Loucy (cell line): Measurements from ENCODE around the gene MRPL21.

ENCODE experiments used
- H2AFZ ChIP-seq: fragments of 200-600 bp; sonication (generic); 2 replicates; pipeline ENCODE4 v1.6.0; 2016; ENCODE audit warnings: antibody characterized with exemption, mild to moderate bottlenecking, low read length, moderate library complexity
- H3F3A ChIP-seq: fragments of 200-600 bp; 2 replicates; pipeline ENCODE4 v1.6.0; 2016; ENCODE audit warnings: antibody characterized with exemption, low read depth, mild to moderate bottlenecking
- H3K27me3 ChIP-seq: fragments of 200-600 bp; sonication (generic); 2 replicates; pipeline ENCODE4 v1.6.1; 2014; ENCODE audit warnings: low read length, mild to moderate bottlenecking; ENCODE audit not compliant: insufficient read depth, poor library complexity, severe bottlenecking
- H3K36me3 ChIP-seq: fragments of 200-600 bp; sonication (generic); 2 replicates; pipeline ENCODE4 v1.6.1; 2016; ENCODE audit warnings: low read length; ENCODE audit not compliant: insufficient read depth
- H3K4me1 ChIP-seq: fragments of 200-600 bp; sonication (generic); 2 replicates; pipeline ENCODE4 v1.5.1; 2014; ENCODE audit warnings: low read length, mild to moderate bottlenecking; ENCODE audit not compliant: insufficient read depth, poor library complexity, severe bottlenecking
- H3K4me2 ChIP-seq: fragments of 200-600 bp; sonication (generic); 2 replicates; pipeline ENCODE4 v1.6.0; 2014; ENCODE audit warnings: antibody characterized with exemption, low read length, low read depth, mild to moderate bottlenecking; ENCODE audit not compliant: poor library complexity, severe bottlenecking
- H3K4me3 ChIP-seq: fragments of 200-600 bp; sonication (generic); 2 replicates; pipeline ENCODE4 v1.5.1; 2014; ENCODE audit warnings: low read length, mild to moderate bottlenecking, mixed read lengths; ENCODE audit not compliant: poor library complexity, severe bottlenecking
- H3K79me2 ChIP-seq: fragments of 200-600 bp; sonication (generic); 2 replicates; pipeline ENCODE4 v1.6.1; 2014; ENCODE audit warnings: low read length; ENCODE audit not compliant: insufficient read depth
- H3K9ac ChIP-seq: fragments of 200-600 bp; sonication (generic); 2 replicates; pipeline ENCODE4 v1.6.0; 2014; ENCODE audit warnings: mild to moderate bottlenecking, low read depth, low read length, moderate library complexity; ENCODE audit not compliant: poor library complexity, severe bottlenecking
- H3K9me2 ChIP-seq: fragments of 200-600 bp; sonication (generic); replicated peaks from 2 replicates; pipeline ENCODE4 v1.6.1; 2016; ENCODE audit warnings: low read depth, low read length, mixed read lengths
- H3K9me3 ChIP-seq: fragments of 200-600 bp; sonication (generic); 2 replicates; pipeline ENCODE4 v1.6.1; 2014; ENCODE audit warnings: mild to moderate bottlenecking, antibody characterized with exemption, low read length, low read depth; ENCODE audit not compliant: insufficient read depth
- H4K20me1 ChIP-seq: fragments of 200-600 bp; sonication (generic); 2 replicates; pipeline ENCODE4 v1.6.0; 2014; ENCODE audit warnings: antibody characterized with exemption, low read length, mild to moderate bottlenecking; ENCODE audit not compliant: insufficient read depth, poor library complexity, severe bottlenecking
- EZH2phosphoT487 ChIP-seq: fragments of 200-600 bp; IDR thresholded peaks from 2 replicates; pipeline ENCODE4 v1.6.1; 2018; ENCODE audit warnings: antibody characterized with exemption, mild to moderate bottlenecking, moderate library complexity, borderline replicate concordance
- TF ChIP-seq, protein P1 (sequence below): fragments of 200-600 bp; sonication (generic); conservative IDR thresholded peaks from 2 replicates; pipeline ENCODE4 v1.5.1; 2014; ENCODE audit warnings: mild to moderate bottlenecking, antibody characterized with exemption, low read length

MRPL21 gene

DNA sequence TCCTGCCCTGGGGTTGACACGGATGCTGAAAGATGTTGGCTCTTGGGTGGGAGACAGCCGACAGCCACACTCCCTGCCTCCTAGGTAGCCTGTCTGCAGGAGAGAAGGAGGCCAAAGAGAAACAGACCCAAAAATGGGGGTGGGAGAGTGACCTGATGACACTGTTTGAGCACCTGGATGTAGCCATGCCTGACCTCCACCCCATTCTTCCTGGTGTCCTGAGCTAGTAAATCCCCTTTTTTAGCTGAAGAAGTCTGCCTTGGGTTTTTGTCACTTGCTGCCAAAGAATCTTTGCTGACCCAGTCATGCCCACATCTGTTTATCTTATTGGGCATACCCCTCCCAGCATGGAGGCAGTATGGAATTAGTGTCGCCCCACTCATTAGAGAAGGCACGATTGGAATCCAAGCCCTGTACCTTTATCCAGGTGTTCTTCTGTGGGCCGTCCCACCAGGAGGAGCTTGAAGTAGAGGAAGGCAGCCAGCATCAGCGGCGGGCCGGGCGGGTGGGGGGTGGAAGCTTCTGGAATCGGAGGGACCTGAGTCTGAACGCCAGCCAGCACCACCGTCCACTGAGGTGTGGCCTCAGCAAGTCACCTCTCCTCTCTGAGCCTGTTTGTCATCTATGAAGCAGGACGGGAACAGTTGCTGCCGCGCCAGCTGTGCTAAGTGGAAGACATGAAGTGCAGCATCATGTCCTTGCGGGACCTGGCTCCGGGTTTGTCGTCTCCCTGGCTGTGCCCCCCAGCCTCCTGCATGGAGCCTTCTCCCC is 37.9 kb upstream of the MRPL21 start:
- Histone ChIP-seq H3K4me3 (no peak overlapping the region), H2AFZ (no peak overlapping the region), H3K4me2 (no peak overlapping the region), H4K20me1 (no peaks in the 10 kb centered on the region), H3K36me3 (peaks cover 10% of the 10 kb centered on the region; the same call in 1 of the 2 replicates), H3K9me3 (no peaks in the 10 kb centered on the region), H3K4me1 (no peaks in the 10 kb centered on the region), H3K27me3 (no peaks in the 10 kb centered on the region), H3K9me2 (no peaks in the 10 kb centered on the region), H3K9ac (no peak overlapping the region), H3F3A (no peaks in the 10 kb centered on the region), H3K79me2 (no peaks in the 10 kb centered on the region)
- TF ChIP-seq, protein P1, sequence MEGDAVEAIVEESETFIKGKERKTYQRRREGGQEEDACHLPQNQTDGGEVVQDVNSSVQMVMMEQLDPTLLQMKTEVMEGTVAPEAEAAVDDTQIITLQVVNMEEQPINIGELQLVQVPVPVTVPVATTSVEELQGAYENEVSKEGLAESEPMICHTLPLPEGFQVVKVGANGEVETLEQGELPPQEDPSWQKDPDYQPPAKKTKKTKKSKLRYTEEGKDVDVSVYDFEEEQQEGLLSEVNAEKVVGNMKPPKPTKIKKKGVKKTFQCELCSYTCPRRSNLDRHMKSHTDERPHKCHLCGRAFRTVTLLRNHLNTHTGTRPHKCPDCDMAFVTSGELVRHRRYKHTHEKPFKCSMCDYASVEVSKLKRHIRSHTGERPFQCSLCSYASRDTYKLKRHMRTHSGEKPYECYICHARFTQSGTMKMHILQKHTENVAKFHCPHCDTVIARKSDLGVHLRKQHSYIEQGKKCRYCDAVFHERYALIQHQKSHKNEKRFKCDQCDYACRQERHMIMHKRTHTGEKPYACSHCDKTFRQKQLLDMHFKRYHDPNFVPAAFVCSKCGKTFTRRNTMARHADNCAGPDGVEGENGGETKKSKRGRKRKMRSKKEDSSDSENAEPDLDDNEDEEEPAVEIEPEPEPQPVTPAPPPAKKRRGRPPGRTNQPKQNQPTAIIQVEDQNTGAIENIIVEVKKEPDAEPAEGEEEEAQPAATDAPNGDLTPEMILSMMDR, result no peak
- no peak for TF ChIP-seq EZH2phosphoT487

GRCh38 chr11:68940651-68941323 is 37.2 kb upstream of the MRPL21 start:
- peaks cover 14% of the 10 kb centered on the region; the same call in 1 of the 2 replicates for H3K36me3 ChIP-seq
- H3K9me2 ChIP-seq, result no peaks in the 10 kb centered on the region
- H3K27me3 ChIP-seq, result no peaks in the 10 kb centered on the region
- no peaks in the 10 kb centered on the region for H3K9me3 ChIP-seq
- H3K9ac ChIP-seq, result no peak overlapping the region
- H3K4me2 ChIP-seq, result no peak overlapping the region
- H3K4me1 ChIP-seq, result no peaks in the 10 kb centered on the region
- no peaks in the 10 kb centered on the region for H3K79me2 ChIP-seq
- H3K4me3 ChIP-seq, result no peak overlapping the region
- TF ChIP-seq EZH2phosphoT487, result no peak
- TF ChIP-seq, protein P1, result no peak
- no peaks in the 10 kb centered on the region for H4K20me1 ChIP-seq
- no peak overlapping the region for H2AFZ ChIP-seq
- no peaks in the 10 kb centered on the region for H3F3A ChIP-seq

DNA sequence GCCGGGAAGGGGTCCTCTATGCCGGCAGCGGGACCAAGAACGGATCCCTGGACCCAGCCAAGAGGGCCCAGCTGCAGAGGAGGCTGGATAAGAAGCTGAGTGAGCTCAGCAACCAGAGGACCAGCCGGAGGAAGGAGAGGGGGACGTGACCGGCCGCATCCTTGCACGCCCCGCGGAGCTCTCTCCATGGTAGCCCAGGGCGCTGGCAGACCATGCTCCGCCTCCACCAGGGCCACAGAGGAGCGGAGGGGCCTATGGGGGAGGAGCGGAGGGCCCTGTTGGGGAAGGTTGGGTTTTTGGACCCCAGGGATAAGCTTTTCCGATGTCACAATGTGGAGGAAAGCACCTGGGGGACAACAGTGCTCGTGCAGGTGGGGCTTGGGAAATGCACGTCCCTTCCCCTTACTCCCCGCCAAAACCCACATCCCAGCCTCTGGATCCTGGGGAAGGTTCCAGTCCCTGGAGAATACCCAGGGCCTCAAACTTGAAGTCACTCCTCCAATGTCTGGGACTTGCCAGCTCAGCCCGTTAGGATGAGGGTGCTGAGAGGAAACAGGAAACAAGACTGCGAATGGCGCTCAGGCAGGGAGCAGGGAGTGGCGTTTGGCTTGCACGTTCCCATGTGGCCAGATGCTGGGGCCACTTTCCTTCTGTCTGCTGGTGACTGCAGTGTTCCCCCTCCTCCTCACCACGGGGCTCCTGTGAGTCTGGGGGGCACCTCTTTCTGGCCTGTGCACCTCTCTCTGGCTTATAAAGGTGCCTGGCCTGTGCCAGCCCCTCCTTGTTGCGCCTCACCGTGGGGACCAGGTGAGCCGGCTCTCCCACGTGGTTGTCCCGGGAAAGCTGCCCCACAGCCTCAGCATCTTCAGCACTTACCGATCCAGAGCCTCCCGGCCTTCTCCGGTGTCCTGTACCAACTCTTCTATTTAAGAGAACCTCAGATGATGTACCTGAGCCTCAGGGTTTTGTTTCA is 36.2 kb upstream of the MRPL21 start:
- Histone ChIP-seq H3K4me2 (no peak overlapping the region), H3K4me3 (no peak overlapping the region), H4K20me1 (no peaks in the 10 kb centered on the region), H3K9ac (no peak overlapping the region), H3K9me2 (no peaks in the 10 kb centered on the region), H2AFZ (no peak overlapping the region), H3K9me3 (no peaks in the 10 kb centered on the region), H3K4me1 (no peaks in the 10 kb centered on the region), H3K27me3 (no peaks in the 10 kb centered on the region), H3K36me3 (peaks cover 14% of the 10 kb centered on the region; the same call in 1 of the 2 replicates), H3F3A (no peaks in the 10 kb centered on the region), H3K79me2 (no peaks in the 10 kb centered on the region)
- TF ChIP-seq EZH2phosphoT487, result no peak
- TF ChIP-seq, protein P1, result no peak
